GM21515 (cell line): ENCODE measurements around the gene LMAN2.
"Not testable (repeated sequence)": the region's sequence is repeated elsewhere in the genome, so short reads cannot be mapped to it uniquely, and the experiment has no call there.

Experiments used
- ATAC-seq: cut with Tn5 transposase; IDR thresholded peaks from one replicate; pipeline ENCODE4 v1.9.1; 2021; ENCODE audit not compliant: unreplicated experiment

Gene LMAN2

GRCh38 chr5:177349762-177350161, 1.7 kb downstream of the LMAN2 start:
- no peak for ATAC-seq

- no peak for ATAC-seq
Measured at GRCh38 chr5:177349362-177349647, 2.2 kb downstream of the LMAN2 start.

DNA sequence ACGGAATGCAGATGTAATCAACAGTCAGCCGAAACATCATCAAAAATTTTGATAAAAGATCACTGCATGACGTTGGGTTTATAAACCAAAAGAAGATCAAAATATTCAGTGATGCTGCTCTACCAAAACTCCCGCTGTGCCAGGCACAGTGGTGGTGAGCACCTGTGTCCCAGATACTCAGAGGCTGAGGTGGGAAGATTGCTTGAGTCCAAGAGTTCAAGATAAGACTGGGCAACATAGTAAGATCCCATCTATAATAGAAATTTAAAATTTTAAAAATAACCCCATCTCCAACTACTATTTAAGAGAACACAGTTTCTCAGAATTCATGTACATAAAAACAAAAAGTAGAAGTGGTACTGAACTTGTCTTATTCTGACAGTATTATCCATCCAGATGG, 3.8 kb downstream of the LMAN2 start:
- no peak for ATAC-seq

- no peak for ATAC-seq
Measured at GRCh38 chr5:177346820-177347219, 4.6 kb downstream of the LMAN2 start.

- no peak for ATAC-seq
Measured at GRCh38 chr5:177344891-177345290, 6.6 kb downstream of the LMAN2 start.

GRCh38 chr5:177343777-177344176, 7.7 kb downstream of the LMAN2 start:
- no peak for ATAC-seq

GRCh38 chr5:177343000-177343399, 8.5 kb downstream of the LMAN2 start:
- ATAC-seq = not testable (repeated sequence)

DNA sequence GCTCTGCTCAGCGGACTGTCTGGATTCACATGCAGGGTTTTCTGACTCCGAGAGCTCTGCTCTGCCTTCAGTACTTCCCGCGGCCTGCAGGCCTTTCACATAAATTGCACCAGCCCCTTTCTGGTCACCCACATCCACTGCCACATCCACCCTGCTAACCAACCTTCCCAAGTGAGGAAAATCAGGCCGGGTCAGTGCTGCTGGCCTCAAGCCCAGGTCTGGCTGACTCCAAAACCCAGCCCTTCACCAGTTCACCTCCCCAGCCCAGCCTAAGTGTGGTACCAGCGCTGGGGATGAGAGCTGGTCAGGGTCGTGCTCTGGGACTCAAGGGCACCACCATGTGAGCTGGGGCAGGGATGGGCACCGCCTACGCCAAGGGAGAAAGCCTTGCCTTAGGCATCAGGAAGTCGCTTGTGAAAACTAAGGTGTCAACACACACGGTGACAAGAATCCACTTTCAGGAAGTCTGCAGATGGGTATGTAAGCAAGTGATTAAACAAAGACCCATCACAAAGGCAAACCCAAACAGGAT, 12.3 kb downstream of the LMAN2 start:
- ATAC-seq = no peak

DNA sequence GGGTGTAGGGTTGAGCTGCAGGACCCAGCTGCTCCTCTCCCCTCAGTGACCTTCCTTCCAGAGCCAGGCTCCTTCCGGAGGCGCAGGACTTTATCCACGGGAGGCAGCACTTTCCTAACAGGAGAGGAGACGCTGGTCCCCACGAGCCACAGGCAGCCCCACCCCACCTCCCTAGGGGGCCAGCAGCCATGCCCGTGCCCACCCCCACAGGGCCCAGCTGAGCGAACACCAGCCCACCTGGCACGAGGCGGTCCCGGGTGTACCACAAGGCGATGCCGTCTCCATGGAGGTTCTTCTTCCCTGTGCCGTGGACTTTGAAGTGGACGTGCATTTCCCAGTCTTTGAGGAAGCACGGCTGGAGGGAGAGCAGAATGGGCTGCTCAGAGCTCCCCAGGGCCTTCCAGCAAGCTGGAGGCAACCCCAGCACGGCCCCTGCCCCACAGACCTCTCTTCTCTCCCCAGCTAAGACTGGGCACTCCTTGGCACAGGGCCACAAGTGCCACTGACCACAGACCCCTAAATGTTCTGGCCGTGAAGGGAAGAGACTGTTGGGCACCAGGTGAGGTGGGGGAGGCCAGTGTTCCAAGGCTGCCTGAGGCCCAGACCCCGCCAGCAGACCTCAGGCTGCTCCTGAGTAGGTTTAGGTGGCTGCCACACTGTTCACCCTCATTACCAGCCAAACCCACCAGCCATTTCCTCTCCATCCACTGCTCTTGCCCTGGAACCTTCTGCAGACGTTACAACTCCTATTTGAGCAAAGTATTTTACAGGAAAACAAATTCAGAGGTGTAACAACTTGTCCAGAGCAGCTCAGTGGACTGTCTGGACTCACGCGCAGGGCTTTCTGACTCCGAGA, 13.0 kb downstream of the LMAN2 start:
- ATAC-seq = no peak

GRCh38 chr5:177336603-177337494, 14.6 kb downstream of the LMAN2 start:
- no peak for ATAC-seq

- no peak for ATAC-seq
Measured at GRCh38 chr5:177336112-177336511, 15.4 kb downstream of the LMAN2 start.

- no peak for ATAC-seq
Measured at GRCh38 chr5:177335701-177336065, 15.8 kb downstream of the LMAN2 start.

GRCh38 chr5:177334781-177335700, 16.4 kb downstream of the LMAN2 start:
- no peak for ATAC-seq

DNA sequence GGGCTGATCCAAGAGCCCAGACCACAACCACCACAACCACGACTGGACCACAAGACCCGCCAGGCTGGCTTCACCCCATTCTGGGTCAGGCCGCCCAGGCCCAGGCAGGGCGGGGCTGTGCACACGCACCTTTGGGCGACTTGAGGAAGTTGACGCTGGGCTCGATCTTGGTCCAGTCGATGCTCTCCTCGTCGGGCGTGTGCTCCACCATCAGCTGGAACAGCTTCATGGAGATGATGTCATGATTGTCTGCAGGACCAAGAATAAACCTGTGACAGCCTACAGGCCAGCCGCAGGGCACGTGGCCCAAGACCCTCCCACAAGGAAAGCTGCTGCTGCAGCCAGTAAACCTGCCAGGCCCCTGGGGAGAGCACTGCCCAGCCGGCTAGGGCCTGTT, 17.3 kb downstream of the LMAN2 start:
- ATAC-seq = no peak

- ATAC-seq = no peak
Measured at GRCh38 chr5:177333420-177334154, 17.9 kb downstream of the LMAN2 start.

GRCh38 chr5:177332896-177333260, 18.6 kb downstream of the LMAN2 start:
- ATAC-seq = no peak

DNA sequence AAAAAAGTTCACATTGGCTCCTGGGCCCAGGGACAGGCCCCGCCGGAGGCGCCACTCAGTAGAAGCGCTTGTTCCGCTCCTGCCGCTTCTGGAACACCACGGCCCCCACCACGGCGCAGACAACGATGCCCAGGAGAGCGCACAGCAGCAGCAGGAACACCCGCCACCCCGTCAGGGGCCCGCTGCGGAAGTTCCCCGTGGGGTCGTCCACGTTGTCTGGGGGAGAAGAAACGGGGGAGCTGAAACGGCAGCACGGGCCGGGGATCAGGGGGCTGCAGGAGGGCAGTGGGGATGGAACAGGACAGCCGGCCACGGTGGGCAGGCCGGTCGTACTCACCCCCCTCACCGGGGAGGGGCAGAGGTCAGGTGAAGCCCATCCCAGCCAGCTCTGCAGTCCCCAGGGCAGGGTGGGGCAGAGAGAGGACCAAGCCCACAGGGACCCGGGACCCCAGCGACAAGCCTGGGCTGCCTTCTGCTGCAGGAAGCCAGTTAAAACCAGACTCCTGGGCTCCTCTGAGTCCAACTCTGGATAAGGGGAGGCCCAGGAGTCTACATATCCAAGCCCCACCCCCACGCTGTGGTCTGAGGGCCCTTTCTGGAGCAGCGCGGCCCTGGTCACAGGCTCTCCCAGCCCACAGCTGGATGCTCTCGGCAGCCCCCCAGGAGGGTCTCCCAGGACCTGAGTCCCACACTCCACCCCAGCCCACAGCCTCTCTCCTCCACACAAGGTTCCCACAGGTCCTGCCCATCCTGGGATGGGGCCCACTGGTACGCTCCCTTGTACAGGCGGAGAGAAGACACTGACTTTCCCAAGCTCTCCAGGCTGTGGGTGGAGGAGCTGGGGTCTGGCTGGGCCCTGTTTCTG, 19.2 kb downstream of the LMAN2 start:
- ATAC-seq = no peak

GRCh38 chr5:177330991-177331842, 20.3 kb downstream of the LMAN2 start:
- no peak for ATAC-seq
